Stimulated activated CD8-positive, alpha-beta memory T cell treated with anti-CD3 and anti-CD28 coated beads, Interleukin-4, amount 100 ng/mL, for 24 hours (primary cell): Measurements from ENCODE around the gene MRPL34.
A peak's percentile ranks its signal among the peaks of the same experiment; 100 is the strongest.

ENCODE experiments used
- DNase-seq: peaks from one replicate; pipeline ENCODE4 v3.0.0-alpha.2; 2020; ENCODE audit warnings: low read depth

Gene MRPL34

DNA sequence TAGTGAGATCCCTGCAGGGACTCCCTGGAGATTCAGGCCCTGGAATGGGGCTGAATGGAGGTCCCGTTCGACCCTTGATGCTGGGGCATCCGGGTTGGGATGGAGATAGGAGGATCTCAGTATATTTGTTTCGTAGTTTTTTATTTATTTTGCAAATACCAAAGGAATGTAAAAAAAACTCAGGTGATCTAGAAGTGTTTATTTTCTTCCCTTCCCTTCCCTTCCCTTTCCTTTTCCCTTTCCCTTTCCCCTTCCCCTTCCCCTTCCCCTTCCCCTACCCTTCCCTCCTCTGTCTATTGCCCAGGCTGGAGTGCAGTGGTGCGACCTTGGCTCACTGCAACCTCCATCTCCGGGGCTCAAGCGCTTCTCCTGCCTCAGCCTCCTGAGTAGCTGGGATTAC is 36.2 kb downstream of the MRPL34 start:
- no peak for DNase-seq

DNA sequence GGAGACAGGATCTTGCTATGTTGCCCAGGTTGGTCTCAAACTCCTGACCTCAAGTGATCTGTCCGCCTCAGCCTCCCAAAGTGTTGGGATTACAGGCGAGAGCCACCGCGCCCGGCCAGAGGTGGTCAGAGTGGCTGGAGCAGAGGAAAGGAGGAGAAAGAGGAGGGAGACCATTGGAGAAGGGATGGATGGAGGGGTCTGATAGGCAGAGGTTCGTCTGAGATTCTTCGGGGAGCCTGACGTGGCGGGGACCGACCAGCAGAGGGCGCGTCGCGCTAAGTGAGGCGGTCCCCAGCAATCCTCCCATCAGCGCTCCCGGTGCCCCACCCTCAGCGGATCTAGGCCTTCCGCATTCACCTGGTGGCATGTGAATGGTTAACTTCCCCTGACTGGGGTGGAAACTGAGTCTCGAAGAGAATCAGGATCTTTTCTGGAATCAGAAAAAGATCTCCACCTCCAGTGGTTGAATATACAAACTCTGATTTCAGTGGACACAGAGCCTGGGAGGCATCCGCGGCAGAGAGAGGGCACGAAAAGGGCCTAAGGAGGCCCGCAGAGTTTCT is 40.5 kb downstream of the MRPL34 start:
- peak; percentile 66 for DNase-seq

DNA sequence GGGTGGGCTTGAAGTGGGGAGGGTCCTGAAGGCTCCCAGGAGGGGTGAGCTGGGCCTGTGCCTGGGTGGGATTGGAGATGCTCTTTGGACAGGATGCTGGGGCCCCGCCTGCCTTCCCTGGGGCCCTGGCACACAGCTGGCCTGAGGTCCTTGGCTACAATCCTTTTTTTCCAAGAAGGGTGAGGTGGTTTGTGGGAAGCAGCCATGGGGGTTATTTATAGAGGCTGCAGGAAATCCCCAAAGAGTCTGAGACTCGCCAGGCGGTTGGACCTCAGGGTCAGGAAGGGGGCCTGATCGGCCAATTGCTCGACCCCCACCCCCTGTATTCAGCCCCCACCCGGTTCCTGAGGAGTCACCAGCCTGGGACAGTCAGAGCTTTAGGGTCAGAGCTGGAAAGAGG is 41.7 kb downstream of the MRPL34 start:
- no peak for DNase-seq

DNA sequence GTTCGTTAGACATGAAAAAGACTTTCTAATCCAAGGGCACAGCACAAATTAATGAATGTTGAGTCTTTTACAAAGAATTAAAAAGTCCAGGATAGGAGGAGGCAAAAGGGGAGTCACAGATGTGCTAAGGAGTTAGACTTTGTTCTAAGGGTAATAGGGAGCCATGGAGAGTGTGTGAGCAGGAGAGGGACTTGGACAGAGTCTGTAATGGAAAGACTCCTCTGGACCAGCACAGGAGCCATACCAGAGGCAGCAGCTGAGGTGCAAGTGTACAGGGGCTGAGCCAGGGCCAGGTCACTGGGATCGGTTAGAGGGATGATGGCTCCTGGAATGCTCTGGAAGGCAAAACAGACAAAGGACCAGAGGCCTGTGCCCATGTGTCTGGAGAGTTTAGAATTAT is 42.2 kb downstream of the MRPL34 start:
- no peak for DNase-seq

DNA sequence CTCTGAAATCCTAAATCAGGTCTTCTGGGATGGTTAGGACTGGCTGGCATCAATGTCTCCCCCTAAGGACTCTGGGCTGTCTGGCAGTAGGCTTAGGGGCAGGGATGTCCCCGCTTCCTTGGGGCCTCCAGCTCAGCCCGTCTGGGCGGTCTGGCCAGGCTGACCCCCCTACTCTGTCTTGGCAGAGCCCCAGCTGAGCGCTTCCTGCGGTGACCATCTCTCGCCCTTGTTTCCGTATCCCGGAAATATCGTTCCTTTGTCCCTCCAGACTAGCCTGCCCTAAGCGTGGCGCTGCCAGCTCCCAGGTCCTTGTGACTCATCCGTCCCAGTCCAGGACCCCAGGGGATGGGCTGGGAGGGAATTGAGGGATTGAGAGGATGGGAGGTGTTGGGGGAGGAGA is 43.0 kb downstream of the MRPL34 start:
- no peak for DNase-seq

DNA sequence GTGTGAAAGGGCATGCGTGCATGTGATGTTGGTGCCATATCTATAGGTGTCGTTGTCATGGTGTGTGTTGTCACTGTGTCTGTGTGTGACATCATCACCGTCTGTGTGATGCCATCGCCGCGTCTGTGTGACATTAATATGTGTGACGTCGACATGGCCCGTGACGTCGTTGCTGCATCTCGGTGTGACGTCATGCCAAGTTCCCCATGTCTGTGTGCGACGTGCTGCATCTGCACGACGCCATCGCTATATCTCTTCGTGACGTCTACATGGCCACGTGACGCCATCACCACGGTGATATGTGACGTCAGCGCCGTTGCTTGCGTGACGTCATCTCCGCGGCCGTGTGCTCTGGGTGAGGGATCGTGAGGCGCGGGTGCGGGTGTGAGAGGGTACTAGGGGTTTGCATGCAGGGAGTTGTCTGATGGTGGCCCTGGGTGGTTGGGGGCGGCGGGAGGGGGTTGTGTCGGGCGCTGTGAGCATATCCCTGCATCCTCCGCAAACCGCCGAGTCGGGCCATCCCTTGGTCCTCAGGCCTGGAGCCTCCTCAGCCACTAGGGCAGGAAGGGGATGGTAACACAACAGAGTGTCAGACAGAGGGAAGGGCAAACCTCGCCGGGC is 46.3 kb downstream of the MRPL34 start:
- no peak for DNase-seq

DNA sequence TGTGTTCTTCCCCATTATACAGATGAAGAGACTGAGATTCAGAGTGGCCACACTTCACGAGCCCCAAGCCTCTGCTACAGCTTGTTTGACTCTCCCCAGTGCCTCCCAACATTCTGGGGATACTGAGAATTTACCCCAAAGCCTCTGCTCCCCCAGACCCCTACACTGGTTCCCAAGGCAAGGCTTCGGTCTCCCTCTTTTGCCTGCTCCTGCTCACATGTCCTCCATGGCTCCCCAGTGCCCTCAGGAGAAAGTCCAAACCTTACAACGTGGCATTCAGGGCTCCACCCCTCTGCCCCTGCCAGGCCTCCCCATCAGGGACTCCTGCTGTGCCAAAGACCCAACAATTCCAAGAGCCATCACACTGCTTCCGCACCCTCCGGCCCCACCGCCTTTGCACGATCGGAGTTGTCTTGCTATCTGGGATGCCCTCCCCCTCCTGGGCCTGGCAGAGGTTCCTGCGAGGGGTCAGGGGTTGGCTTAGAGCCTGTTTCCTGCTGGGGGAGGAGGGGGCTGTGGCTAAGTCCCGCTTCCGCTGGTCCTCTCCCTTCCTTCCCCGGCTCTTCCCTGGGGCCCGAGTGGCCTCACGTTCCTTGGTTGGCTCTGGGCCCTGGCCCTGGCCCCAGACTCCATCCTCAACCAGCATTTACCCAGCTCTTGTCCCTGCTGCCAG is 47.1 kb downstream of the MRPL34 start:
- DNase-seq: no peak

DNA sequence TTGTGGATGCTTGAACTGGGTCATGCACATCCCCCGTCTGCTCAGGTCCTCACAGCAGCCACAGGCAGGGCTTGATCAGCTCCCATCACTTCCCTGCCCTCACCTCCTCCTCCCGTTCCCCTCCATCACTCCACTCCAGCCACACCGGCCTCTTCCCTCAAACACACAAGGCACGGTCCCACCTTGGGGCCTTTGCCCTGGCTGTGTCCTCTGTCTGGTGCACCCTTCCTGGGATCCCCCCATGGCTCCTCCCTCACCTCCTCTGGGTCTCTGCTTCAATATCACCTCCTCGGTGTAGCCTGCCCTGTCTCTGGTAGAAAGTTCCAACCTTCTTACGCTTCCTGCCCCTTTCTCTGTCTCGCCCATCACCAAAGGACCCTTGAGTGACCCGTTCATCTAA is 47.7 kb downstream of the MRPL34 start:
- DNase-seq: no peak
